NCI-H524 treated with DMSO at 0.1 percent for 48 hours (cell line): Measurements from ENCODE around the gene WNT11.

Experiments
- DNase-seq: peaks from one replicate; lab custom pipeline; 2025; lab: John Stamatoyannopoulos, UW

WNT11 gene

DNA sequence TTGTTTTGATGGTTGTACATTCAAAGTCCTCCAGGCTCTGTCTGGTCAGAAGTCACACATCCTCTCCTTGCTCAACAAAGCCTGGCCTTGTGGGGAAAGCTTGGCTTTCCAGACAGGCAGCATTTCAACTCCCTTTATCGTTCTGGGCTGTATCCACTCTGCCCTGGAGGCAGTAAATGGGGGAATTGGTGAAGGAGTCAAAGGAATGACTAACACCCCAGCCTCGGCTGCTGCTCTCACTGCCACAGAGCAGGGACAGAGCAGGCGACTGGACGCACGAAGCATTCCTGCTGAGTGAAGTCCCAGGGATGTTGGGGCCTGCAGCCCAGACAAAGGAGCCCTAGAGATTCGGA, 52.8 kb downstream of the WNT11 start:
- DNase-seq: no peak

DNA sequence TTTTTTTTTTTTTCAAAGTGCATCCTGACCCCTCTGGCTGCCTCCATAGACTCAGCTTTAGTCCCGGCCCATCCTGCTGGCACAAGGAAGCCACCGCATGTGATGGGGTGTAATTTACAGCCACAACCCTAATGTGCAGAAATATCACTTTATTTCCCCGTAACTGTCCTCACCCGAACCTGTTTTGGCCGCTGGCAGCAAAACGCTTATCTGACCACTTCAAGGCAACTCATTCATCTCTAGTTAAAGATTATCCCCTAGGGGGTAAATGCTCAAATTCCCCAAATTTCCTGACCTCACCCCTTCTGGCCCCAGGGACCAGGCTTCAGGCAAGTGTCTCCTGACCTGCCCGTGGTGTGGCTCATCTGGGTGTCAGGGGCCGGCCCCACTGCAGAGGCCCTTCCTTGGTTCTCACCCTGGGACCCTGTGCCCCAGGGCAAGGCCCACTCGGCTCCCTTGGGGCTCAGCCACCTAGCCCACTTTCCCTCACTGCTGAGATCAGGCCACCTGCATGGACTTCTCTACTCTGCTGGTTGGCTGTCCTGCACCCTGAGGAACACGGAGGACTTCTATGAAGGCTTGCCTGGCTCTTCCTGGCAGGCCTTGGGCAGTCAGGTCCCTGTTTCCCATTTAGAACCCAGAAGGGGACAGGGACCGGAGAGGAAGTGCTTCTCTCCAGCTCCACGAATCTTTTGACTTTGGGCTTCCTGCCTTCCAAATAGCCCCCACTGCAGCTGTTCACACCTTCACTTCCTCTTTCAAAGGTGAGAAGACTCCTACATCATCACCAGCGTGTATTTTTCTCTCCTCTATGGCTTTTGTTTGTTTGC, 53.3 kb downstream of the WNT11 start:
- no peak for DNase-seq

DNA sequence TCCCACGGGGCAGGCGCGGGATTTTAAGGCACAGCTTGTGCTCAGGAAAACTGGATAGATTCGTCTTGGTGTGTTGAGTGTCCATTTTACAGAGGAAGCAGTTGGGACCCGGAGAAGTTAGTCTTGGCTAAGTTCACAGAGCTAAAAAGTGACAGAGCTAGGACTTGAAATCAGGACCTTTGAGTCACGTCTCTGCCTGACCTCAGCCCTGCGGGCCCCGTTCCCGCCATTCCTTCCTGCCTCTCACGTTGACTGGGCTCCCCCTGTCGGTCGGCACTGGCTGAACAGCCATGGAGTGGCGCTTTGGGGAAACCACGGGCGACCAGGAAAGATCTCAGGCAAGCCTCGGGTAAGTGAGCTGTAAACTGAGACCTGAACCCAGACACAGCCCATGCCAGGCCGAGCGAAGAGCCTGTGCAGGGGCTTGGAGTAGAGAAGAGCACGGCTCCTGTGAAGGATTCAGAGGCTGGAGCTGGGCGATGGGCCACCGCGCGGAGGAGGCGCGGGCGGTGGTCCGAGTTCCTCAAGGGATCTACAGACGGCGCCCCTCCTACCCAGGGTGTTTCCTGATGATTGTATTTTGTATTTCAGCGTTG, 54.1 kb downstream of the WNT11 start:
- DNase-seq: no peak

DNA sequence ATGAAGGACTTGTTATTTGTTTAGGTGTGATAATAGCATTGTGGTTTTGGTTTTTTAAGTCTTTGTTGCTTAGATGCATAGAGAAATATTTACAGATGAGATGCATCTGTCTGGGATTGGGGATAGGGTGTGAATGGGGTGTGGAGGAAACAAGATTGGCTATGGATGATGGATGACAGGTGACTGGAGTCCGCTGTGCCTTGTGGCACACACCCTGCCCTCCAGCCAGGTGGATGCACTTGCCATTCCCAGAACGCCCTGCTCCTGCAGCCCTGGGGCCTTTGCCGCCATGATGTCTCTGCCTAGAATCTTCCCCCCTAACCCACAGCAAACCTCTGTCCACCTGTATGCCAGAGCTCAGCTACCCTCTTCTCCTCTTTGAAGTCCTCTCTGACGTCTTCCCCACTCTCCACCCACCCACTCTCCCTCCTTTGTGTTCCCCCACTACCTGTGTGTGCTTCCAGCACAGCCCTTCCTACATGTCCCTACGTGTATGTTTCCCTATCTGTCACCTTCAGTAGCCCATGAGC, 54.7 kb downstream of the WNT11 start:
- no peak for DNase-seq

GRCh38 chr11:76150141-76150540, 56.2 kb downstream of the WNT11 start:
- no peak for DNase-seq

- DNase-seq: no peak
These were observed 56.6 kb downstream of the WNT11 start for GRCh38 chr11:76149713-76150112.

DNA sequence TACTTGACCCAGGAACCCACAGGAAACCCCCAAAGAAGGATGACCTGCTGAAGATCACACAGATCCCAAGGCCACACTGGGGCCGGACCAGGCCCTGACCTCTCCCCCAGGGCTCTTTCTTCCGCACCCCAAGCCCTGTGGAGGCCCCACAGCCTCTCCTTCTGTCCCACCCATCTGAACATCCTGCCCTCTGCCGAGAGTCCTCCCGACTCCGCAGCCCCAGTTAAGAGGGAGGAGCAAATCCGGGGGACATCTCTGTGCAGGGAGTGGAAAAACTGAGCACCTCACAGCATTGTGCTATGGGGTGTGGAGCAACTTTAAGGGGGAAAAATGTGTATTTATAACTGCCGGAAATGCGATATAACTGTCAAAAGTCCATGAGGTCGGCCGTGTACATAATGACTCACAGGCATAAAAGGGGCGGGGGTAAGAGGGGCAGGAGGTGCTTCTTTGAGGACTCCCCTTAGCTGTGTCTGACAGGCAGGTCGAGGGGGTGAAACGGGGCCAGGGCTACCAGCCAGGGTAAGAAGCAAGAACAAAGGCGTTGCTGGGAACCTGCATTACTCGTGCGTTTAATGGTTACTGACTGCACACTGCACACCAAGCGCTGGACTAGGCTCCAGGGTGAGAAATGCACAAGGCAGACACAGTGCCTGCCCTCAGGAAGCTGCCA, 57.2 kb downstream of the WNT11 start:
- DNase-seq: no peak

DNA sequence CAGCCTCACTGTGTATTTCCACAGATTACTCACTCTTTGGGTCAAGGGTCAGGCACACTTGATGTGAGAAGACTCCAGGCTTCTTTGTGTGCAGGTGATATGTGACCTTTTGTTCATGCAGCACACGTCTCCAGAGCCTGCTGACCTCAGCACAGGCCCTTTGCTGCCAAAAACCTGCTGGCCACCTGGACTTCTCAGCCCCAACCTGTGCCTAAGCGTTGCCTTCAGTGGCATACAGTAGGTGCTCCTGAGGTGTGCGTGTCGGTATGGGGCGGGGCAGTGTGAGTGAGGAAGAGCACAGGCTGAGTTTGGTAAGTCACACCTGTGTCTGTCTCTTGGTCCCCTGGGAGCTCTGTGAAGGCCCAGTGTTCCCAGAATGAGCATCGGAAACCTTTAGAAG, 58.1 kb downstream of the WNT11 start:
- no peak for DNase-seq

DNA sequence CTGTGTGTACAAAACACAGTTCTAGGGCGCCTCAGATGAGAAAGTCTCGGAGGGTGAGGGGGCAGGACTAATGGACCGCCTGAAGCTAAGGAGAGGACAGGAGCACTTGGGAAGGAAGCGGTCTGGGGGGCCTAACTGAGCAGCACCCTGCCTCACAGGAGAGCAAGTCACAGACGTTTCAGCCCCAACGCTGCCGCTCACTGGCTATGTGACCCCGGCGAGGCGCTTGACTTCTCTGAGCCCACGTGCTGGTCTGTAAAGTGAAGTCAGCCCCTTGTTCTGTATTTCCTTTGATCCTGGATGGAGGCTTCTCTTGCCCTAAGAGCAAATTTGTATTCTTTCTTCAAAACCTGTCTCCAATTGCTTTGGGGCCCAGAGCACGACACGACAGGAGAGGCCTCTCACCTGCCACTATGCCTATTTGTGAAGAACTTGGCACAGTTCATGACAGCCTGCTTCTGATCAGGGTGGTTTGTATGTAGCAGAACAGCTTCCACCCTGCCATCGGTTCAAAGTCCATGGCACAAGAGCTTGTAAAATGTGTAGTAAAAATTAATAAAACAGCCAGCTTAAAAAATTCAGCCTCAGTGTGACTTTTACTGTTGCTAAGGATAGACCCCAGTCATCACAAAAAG, 59.1 kb downstream of the WNT11 start:
- DNase-seq: no peak

GRCh38 chr11:76143274-76143673, 63.0 kb downstream of the WNT11 start:
- no peak for DNase-seq

DNA sequence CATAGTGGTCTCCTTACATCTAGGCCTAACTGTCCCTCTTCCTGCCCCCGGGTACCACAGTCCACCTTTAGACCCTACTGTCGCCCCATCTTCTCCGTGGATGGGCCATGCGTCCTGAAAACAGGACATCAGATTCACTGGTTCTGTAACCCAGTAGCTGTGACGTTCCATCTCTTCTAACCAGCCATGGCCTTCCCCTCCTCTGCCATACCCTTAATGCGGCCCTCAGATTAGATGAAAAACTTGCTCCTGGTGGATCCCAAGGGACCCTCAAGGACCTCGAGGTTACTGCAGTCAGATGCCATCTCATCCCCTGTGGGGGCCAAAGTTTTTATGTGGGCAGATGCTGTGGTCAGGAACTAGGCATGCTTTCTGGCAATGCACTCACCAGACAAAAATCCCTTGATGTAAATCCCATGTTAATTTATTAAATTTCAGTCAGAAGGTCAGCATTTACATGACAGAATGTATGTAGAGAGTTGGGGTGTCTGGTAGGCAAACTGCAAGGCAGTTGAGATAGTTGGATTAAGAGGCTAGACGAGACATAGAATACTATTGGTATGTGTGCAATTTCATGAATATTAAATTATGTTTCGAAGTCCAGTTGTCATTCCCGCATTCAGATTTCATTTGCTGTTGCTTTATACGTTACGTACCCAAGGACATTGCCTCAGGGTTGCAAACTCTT, 64.3 kb downstream of the WNT11 start:
- DNase-seq: no peak

GRCh38 chr11:76140912-76141574, 65.3 kb downstream of the WNT11 start:
- DNase-seq: no peak

DNA sequence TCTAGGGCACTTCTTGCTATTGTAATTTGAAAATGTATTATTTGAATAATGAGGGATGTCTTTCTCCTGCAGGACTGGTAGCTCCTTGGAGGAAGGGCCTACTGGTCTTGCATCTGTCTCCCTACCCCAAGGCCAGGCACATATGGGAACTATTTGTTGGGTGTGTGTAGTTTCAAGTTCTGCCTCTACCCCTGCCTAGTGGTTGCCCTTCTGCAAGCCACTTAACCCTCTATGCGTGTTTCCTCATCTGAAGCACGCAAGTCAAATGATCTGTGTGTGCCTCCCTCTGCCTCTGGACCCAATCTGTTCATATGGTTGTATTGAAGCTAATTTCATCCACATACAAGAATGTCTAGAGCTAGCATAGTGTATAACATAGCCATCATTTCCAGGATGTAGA, 67.0 kb downstream of the WNT11 start:
- no peak for DNase-seq
